HL-60 (cell line): ENCODE measurements around the gene RHOT2.

ENCODE experiments used
- DNase-seq, 2 experiments: peaks; one replicate each; pipeline ENCODE4 v3.0.0-alpha.2; 2010 to 2020; ENCODE audit warnings: low read depth in 1 of 2, low spot score in 1 of 2
- H3K27ac ChIP-seq: fragments of 250-450 bp; sonication (Bioruptor Pico); replicated peaks from 2 replicates; pipeline ENCODE4 v1.5.1; 2020; ENCODE audit warnings: mild to moderate bottlenecking, moderate library complexity
- H3K27me3 ChIP-seq: fragments of 250-450 bp; sonication (Bioruptor Pico); 2 replicates; pipeline ENCODE4 v1.5.1; 2021; ENCODE audit warnings: mild to moderate bottlenecking, moderate library complexity; ENCODE audit not compliant: insufficient read depth, poor library complexity, severe bottlenecking
- H3K4me3 ChIP-seq: replicated peaks from 2 replicates; pipeline ENCODE4 v1.5.1; 2011; ENCODE audit warnings: mild to moderate bottlenecking, control low read depth, low read length; ENCODE audit not compliant: insufficient read depth
- CTCF ChIP-seq: IDR thresholded peaks from one replicate; pipeline ENCODE4 v1.5.1; 2011; ENCODE audit warnings: low read length, control low read depth, inconsistent platforms; ENCODE audit not compliant: insufficient read depth
- GABPA ChIP-seq: IDR thresholded peaks from 2 replicates; pipeline ENCODE4 v1.6.1; 2012; ENCODE audit warnings: low read depth
- POLR2AphosphoS5 ChIP-seq: IDR thresholded peaks from 2 replicates; pipeline ENCODE4 v1.6.1; 2012; ENCODE audit warnings: low read depth
- REST ChIP-seq: IDR thresholded peaks from 2 replicates; pipeline ENCODE4 v1.6.1; 2012; ENCODE audit warnings: low read depth; ENCODE audit not compliant: insufficient replicate concordance
- SPI1 ChIP-seq: IDR thresholded peaks from 2 replicates; pipeline ENCODE4 v1.6.1; 2012; ENCODE audit warnings: low read depth, mild to moderate bottlenecking, borderline replicate concordance

Gene RHOT2

GRCh38 chr16:645852-646678 is 21.9 kb upstream of the RHOT2 start:
- no peaks in the 10 kb centered on the region for H3K27me3 ChIP-seq
- no peak for TF ChIP-seq SPI1
- no peak; the same call in none of the 2 replicates for TF ChIP-seq POLR2AphosphoS5
- TF ChIP-seq CTCF = no peak
- TF ChIP-seq REST = no peak
- no peak for TF ChIP-seq GABPA
- DNase-seq = no peak
- no peak overlapping the region for H3K27ac ChIP-seq
- H3K4me3 ChIP-seq = no peak overlapping the region

- H3K27ac ChIP-seq = no peak overlapping the region
Measured at GRCh38 chr16:646679-647172, 21.2 kb upstream of the RHOT2 start.

More at GRCh38 chr16:646679-647172, 21.2 kb upstream of the RHOT2 start:
- TF ChIP-seq CTCF = no peak
- no peak for TF ChIP-seq REST
- no peak for TF ChIP-seq GABPA
- TF ChIP-seq SPI1 = no peak
- 0 out of 2 replicates have a peak, but pooled peaks have one; percentile 8 for TF ChIP-seq POLR2AphosphoS5
- no peak for DNase-seq
- H3K4me3 ChIP-seq = no peak overlapping the region
- H3K27me3 ChIP-seq = no peaks in the 10 kb centered on the region
